Cerebellar nuclear complex (tissue), 1 donor: ENCODE results near the gene LIX1L.

Experiments used
- DNase-seq, 2 experiments: peaks; one replicate each; lab custom pipeline; 2025; lab: John Stamatoyannopoulos, UW

Gene LIX1L

DNA sequence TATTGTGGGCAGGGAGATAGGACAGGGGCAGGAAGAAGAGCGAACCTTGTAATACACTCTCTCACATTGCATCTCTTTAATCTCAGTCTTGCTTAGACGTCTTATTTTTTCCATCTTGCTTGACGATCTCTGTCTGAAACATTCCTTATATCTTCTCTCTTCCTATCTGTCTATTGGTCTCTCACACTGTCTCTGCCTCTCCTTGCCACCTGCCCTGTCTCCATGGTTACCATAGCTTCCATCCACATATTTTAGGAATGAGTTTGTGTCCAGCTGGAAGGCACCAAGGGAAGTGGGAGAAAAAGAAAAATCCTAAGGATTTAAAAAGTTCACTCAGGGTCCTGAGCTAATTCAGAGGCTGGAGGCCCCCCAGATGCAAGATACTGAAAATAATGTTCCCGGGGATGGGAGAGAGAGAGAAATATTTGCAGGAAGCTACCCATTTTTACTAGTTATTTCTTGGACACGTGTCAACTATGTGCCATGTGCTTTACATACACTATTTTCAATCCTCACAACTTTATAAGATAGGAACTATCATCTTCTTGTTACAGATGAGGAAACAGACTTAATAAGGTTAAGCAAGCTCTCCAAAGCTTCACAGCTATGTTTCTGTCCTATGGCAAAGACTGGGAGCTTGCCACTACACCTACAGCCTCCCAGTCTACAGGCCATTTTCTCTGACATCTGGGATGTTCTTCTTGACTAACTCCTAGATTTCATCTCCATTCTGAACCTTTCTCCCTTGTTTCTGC lies 5.6 kb upstream of the LIX1L start:
- DNase-seq, result peak; percentile 7 to 65

DNA sequence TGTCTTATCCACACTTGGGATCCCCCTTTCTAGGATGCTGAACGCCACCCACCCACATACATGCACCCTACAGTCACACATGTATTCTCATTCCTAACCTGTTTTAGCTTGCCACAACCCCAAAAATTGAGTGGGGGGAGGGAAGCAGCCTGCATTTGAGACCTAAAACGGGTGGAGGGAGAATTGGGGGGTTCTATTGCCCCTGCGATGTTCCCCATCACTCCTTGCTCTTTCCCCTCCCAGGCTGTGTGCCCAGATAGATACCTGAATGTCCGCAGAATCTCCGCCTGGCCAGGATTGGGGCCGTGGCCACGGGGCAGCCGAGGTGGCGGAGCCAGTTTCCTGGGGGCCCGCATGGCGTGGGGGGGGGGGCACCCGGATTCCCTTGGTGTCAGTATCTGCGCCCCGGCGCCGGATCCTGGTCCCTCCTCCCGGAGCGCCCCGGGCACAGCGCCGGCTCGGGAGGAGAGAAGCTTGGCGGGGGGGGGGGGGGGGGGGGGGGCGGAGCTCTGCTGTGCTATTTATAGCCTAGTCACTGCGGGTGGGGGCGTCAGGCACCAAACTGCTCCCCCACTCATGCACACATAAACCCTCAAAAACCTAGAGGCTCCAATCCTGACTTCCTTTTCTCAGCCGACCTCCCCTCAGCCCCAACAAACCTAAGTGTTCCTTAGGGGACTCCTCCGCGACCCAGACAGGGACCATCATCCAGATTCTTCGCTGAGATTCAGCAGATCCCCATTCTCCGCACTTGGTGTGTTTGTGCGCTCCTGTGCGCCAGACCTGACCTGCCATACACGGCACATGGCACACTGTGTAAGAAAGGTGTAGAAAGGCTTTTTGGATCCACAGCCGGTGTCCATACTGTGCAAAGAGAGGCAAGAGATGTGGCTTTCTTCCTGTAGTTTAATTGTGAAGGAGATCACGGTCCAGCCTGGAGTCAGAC lies 4.6 kb upstream of the LIX1L start:
- peak in 1 of 2 experiments; percentile 62 for DNase-seq

DNA sequence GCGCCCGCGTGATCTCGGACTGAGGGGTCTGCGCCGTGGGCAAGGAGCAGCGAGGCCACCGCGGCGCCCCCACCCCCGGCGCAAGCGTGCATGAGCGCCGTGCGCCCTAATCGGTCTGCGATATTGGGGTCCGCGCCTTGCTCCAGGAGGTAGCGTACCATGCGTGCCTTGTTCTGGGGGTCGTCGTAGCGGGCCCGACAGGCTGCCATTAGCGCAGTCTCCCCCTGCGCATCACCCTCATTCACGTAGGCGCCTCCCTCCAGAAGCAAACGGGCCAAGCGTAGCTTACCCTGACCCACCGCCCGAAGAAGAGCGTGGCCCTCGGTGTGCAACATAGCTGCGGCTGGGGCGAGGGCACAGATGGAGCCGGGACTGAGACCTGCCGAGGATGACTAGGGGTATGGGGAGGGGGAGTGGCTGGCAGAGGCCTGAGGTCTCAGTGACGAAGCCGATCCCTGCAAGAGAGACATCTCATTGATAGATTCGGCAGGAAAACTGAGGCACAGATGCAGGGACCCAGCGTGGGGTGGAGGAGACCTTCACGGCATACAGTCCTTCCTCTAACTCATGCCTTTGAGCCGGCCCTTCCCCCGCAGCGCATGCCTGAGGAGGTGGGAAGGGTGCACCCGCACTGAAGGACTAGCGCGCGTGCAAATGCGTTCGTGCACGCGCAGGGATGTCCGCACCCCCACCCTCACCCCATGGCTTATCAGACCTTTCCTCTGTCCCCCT lies 3.8 kb upstream of the LIX1L start:
- peak; percentile 23 to 52 for DNase-seq

DNA sequence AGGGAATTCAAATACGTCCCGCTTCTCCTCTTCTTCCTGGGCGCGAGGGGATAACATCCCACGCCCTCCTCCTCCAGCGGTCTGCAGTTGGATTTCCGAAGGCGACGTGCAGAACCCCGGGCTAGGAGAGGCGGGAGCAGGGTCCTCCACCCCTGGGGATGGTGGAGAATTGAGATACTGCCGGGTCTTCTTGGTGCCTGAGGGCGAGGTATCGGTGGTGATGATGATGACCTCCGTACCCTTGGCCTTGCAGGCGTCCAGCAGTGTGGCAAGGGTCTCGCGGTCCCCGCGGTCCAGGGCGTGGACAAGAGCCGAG lies 3.2 kb upstream of the LIX1L start:
- no peak for DNase-seq

DNA sequence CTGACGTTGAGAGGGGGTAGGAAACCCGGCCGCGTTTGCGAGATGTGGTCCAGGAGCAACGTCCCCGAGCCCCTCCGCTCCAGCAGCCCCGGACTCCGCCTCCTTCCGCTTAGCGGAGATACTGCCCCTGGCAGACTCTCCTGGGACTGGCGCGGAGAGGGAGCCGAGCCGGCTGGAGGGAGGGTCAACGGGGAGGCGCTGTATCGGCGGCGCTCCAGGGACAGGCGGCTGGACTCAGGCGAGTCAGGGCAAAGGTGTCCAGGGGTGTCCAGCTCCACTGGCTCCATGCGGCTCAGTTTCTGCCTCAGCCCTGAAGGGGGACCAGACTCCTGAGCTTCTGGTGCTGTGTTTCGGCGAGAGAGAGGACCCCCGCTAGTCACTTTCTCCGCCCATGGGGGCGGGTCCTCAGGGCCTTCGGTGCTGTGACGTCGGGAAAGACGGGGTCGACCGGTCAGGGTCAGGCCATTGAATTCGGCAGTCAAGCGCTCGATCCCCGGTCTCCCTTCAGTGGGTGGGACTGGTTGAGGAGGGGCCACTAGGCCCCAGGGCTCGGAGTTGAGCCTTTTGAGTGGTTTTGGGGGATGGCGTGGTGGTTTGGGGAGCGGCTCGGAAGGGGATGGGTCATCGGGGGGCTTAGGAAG lies 2.8 kb upstream of the LIX1L start:
- DNase-seq, result no peak

DNA sequence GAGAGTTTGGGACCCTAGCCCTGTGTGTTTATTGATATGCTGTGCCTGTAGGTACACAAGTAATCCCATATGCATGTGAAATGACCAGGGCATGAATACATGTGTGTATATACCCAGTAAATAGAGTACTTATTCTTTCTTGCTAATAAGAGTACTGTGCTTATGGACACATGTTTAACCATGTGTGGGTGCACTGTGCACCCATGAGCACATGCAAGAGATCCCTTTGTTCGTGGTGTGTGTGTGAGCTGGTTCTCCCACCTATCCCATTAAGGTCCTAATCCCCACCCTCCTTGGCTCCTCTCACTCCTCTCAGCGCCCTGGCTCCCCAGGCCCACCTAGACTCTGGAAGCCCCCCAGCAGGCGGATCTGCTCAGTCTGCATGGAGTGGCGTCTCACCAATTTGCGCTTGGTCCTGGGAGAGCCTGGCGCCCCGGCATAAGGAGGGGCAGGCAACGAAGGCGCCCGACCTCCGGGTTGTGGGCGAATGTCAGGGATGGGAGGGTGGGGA lies 2.2 kb upstream of the LIX1L start:
- no peak for DNase-seq

DNA sequence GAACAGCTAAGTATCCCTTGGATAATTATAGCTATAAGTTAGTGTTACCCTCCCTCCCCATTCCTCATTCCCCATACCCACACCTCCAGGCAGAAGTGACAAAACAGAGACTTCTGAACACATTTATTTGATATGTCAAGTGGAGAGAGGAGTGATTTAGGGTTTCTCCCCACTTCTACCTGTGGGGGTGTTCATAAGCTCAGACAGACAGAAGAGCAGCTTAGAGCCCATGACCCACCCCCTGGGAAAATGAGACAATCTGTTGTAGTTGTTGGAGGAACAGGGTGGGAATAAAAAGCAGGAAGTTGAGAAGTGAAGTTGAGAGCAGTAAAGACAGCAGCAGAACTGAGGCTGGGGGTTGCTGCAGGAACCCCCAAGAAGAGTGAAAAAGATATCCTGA lies 1.5 kb upstream of the LIX1L start:
- no peak for DNase-seq

DNA sequence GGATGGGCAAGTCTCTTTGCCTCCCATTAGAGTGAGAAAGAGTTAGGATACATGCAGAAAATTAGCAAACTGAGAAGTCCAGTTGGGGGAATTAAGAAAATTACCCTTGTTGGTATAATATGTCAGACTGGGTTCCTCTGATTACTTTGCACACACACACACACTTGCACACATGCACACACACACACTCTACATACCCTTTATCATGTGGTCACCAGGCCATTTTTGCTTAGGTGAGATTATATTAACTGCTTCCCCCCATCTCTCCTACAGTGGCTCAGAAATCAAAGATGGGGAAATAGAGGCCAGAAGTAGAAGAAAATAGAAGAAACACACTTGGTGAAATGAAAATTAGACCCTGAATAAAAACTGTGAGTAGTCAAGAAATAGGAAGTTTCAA lies 917 bp upstream of the LIX1L start:
- no peak for DNase-seq

DNA sequence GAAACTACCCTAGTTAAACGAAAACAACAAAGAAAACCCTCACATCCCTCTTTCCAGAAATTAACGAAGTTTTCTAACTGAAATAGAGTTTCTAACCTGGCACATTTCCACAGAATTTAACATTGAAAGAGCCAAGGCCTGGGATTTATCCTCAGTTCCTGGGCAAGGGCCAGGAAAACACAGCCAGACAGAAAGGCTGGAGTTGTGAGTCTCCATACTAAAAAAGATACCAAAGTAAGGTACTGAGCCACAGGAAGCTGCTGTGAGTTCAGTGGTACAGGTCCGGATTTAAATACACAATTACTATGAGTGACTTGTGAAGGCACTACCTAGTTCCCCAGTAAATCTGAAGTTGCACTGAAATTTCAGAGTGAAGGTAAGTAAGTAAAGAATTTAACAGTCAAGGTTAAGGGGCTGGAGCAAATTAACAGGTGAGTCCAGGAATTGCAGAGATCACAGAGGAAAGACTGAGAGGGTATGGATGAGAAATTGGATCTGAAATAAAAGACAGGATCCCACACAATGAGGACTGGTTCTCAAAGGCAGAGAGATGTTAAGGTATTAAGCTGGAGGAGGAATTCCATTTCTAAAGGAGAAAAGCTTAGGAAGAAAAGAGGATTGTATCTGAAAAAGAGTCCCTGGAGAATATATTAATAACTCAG lies 905 bp downstream of the LIX1L start:
- DNase-seq, result no peak

DNA sequence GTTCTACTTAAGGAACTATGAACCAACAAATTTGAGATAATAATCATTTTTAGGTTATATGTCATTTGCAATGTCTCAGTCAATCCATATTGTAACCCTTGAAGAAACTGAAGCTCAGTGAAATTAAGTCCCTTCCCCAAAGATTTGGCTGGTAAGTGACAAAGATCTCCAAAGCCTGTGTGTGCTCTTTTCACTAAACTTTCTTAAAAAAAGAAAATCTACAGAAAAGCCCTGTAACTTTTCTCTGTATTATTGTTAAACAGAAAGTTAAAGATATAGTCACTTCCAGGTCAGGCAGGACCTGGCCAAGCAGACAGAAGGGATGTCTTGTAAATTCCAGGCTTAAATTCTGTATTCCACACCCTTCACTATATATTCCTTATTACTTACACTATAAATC lies 1.5 kb downstream of the LIX1L start:
- DNase-seq, result no peak

DNA sequence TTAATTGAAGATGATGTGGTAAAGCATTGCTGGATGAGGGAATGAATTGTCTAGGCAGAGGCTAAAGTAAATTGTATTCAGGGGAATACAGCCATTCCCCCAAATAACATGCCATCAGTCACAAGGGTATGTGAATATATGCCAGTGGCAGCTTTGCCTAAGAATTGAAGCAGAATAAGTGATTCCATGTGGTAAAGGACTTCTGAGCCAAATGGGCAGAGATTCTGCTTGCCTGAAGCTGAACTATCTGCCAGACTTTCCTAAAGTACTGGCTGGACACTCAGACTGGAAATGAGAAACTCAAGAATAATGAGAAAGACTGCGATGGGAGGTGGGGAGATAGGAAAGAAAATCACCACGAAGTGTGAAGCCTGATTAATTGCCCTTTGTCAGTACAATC lies 2.4 kb downstream of the LIX1L start:
- DNase-seq, result no peak

DNA sequence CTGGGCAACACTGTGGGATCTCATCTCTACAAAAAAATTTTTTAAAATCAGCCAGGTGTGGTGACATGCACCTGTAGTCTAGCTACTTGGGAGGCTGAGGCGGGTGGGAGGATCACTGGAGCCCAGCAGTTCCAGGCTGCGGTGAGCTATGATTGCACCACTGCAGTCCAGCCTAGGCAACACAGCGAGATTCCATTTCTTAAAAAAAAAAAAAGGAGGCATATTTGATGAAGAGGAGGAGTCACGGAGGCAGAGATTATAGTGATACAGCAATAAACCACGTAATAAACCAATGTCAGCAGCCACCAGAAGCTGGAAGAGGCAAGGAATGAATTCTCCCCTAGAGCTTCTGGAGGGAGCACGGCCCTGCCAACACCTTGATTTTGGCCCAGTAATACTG lies 4.0 kb downstream of the LIX1L start:
- no peak for DNase-seq

DNA sequence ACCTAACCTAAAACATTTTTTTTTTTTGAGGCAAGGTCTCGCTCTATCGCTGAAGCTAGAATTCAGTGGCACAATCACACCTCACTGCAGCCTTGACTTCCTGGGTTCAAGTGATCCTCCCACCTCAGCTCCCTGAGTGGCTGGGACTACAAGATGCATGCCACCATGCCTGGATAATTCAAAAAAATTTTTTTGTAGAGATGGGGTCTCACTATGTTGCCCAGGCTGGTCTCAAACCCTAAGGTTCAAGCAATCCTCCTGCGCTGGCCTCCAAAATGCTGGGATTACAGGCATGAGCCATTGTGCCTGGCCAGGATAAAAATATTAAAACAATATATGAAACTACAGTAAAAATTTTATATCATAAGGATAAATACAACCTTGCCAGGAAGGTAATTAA lies 4.9 kb downstream of the LIX1L start:
- no peak for DNase-seq

DNA sequence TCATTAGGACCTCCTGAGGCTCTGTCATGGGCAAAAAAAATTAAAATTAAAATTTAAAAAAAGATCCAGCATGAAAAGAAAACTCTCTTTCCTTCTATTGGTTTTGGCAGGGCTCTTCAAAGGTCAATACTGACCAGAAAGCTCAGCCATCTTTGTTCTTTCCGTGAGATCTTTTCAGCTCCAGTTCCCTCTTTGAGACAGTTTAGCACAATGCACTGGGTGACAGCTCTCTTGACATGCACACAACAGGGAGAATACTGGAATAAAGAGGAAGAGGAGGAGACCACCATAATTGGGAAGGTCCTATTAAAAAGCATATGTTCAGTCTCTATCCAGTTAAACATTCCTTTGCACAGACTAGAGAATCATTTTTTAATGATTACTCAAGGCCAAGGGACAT lies 6.3 kb downstream of the LIX1L start:
- no peak for DNase-seq

DNA sequence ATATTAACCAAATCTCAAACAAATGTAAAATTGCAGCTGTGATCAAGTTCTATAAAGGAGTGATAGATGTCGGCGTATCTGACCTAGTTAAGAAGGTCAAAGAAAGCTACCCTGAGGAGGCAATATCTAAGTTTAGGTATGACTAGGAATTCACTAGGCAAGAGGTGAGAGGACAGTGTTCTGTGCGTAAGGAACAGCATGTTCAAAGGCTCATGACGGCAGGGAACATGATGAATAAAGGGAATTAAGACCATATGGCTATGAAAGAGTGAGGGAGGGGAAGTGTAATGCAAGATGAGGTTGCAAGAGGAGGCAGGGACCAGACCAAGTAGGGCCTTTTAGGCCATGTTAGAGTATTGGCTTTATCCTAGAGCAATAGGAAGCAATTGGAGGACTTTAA lies 8.6 kb downstream of the LIX1L start:
- no peak for DNase-seq

DNA sequence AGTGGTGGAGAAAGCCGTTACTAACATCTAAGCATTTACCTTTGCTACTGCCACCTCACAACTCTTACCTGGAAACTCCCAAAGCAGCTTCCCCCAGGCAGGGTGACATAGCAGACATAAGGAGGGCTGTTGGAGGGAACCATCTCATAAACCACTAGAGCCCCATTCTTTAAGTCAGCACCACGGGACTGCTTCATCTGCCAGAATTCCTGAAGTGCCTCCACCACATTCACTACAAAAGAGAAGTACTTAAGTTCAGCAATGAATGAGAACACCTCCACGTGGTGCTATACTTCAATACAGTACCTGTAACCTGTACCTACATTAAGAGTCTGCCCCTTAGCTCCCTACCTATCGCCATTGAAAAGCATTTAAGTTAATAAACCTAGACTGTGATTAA lies 10.3 kb downstream of the LIX1L start:
- no peak for DNase-seq

DNA sequence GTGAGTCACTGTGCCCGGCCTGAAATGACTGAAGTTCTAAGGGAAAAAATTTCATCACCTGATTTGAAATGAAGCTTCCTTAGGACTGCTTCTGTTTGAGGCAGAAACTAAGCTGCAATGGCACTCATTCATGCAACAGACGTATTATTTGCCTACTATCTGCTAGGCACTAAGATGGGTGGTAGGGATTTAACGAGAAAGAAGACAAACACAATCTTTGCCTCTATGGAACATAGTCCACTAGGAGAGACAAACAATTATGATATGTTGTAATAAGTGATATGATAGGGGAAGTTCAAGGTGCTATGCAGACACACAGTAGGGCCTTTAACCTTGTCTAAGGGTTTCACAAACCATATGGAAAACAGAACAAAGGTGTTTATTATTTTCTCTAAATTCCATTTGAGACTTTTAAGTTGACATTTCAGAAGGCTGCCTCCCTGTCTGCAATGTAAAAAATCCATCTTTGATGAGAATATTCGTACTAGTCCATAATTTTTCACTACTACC lies 11.3 kb downstream of the LIX1L start:
- no peak for DNase-seq

DNA sequence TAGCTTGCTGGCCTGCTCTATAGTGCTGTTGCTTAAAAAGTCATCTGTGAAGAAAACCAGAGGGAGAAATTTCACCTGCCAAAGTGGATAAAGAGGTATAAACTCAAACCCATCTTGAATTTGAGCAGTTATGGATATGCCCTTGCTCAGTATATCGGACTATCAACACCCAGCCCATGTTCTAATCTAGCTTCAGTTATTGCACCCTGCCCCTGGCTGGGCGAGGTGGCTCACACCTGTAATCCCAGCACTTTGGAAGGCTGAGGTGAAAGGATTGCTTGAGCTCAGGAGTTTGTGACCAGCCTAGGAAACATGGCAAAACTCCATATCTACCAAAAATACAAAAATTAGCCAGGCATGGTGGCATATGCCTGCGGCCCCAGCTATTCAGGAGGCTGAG lies 13.3 kb downstream of the LIX1L start:
- DNase-seq, result no peak

DNA sequence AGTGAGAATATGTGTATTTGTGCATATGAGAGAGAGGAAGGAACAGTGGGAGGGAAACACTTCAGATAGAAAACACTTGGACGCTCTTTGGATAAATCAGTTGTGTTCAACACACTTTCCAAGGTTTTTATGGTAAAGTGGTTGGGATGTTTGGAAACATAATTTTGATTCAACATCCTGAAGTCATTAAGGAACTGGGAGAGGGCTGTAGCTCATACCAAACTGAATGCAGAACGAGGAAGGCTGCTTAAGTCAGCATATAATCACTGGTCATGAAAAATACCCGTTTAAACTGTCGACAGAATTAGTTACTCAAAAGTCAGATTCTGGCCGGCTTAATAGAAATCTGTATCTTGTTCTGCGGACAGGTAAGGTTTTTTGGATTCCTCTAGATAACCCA lies 14.9 kb downstream of the LIX1L start:
- no peak for DNase-seq

DNA sequence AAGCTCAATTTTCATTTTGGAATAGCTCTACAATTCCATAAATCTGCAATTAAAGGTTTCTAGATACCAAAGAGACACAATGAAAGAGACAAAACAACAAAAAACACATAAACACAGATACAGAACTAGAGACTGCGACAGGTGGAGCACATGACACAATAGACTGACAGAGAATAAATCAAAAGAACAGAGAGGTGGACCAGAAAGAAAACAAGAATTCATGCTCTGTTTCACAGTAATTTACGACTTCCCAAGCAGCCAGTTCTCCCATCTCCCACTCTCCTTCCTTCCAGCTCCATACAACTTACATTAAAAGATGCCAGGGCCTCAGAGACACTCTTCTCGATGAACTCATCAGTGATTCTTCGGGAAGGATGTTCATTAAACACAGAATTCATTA lies 15.4 kb downstream of the LIX1L start:
- no peak for DNase-seq

DNA sequence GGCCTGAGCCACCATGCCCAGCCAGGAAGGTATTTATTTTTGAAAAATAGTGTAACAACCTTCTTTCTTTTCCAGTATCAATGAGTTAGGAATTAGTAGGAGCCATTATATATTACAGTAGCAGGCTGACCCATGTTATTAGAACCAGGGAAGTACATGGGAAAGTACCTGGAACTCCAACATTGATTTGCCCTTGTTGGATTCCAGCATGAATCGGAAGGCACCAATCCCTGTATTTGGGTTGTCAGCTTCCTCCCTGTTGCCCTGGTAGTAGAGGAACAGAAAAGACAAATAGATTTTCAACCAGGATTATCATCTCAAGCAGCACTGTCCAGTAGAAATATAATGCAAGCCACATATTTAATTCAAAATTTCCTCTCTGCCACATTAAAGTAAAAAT lies 20.4 kb downstream of the LIX1L start:
- no peak for DNase-seq
